DMS 273 treated with DMSO at 0.1 percent for 48 hours (cell line): ENCODE results near the gene LAIR2.
A peak's percentile ranks its signal among the peaks of the same experiment; 100 is the strongest.

Experiments
- DNase-seq: peaks from one replicate; lab custom pipeline; 2025; lab: John Stamatoyannopoulos, UW

LAIR2 gene

DNA sequence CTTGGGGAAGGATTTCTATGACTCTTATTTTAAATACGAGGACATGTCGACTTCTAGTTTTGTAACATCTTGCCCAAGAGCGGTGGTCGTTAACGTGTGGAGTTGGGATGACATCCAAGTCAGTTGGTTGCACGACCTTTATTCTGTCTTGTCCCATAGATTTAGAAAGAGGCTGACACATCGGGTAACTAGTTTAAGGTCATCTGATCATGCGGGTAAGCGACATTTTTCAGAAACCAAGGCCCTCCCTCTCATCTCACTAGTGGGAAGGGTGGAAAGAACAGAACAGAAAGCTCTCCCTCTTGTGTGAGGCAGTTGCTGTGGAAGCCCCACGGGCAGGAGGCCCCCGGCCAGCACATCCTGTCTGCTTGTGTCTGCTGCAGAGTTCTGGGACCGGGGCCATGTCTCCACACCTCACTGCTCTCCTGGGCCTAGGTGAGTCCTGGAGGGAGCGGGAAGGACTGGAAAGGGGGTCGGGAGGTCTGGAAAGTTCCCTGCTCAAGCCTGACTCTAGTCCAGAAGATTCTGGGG is at the start of gene LAIR2:
Gene LAIR2 (plus strand): TSS at position 314 of the 531 bp plus-strand sequence. CDS start 88 bp downstream, at position 402.
- DNase-seq = no peak

- no peak for DNase-seq
Measured at GRCh38 chr19:54453921-54454780, 48.5 kb upstream of the LAIR2 start.

DNA sequence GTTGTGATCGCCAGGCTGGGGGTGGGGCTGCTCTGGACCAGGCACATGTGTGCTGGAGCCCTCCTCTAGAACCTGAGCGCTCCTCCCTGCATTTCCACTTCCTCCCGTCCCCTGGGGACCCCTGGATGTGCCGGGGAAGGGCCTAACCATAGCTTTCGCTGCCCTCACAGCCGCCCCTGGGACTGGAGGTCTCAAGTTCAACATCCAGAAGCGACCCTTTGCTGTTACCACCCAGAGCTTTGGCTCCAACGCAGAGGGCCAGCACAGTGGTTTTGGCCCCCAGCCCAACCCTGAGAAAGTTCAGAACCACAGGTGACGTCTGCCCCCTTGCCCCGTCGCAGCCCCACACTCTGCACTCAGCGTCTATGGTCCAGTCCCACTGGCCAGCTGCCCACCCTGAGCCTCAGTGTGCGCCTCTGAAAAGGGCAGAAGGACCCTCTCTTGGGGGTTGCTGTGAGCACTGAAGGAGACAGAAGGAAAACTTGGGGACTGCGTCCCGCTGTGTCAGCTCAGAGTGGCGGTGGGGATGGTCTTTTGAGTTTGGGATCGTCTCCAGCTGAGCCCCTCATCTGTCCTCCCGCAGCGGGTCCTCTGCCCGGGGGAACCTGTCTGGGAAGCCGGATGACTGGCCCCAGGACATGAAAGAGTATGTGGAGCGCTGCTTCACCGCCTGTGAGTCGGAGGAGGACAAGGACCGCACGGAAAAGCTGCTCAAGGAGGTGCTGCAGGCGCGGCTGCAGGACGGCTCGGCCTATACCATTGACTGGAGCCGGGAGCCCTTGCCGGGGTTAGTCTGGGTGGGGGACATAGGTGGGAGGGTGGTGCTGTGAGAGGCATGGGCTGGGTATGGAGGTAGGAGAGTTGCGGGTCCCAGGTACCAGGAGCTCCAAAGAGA is 47.6 kb upstream of the LAIR2 start:
- DNase-seq = no peak

DNA sequence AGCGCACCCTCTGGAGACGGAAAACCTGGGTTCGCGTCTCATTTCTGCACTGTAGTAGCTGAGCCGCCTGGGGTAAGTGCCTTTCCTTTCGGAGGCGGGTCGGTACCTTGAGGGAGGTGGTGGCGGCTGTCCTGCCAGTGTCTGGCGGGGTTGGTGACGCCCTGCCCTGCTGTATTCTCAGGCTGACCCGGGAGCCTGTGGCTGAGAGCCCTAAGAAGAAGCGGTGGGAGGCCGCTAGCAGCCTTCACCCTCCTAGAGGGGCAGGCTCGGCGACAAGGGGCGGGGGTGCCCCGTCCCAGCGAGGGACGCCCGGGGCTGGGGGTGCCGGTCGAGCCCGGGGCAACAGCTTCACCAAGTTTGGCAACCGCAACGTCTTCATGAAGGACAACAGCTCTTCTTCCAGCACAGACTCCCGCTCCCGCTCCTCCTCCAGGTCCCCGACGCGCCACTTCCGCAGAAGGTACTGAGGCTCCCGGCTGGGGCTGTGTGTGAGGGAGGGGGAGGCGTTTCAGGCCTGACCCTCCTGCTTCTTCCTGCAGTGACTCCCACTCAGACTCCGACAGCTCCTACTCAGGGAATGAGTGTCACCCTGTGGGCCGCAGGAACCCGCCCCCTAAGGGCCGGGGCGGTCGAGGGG is 46.7 kb upstream of the LAIR2 start:
- DNase-seq = no peak

DNA sequence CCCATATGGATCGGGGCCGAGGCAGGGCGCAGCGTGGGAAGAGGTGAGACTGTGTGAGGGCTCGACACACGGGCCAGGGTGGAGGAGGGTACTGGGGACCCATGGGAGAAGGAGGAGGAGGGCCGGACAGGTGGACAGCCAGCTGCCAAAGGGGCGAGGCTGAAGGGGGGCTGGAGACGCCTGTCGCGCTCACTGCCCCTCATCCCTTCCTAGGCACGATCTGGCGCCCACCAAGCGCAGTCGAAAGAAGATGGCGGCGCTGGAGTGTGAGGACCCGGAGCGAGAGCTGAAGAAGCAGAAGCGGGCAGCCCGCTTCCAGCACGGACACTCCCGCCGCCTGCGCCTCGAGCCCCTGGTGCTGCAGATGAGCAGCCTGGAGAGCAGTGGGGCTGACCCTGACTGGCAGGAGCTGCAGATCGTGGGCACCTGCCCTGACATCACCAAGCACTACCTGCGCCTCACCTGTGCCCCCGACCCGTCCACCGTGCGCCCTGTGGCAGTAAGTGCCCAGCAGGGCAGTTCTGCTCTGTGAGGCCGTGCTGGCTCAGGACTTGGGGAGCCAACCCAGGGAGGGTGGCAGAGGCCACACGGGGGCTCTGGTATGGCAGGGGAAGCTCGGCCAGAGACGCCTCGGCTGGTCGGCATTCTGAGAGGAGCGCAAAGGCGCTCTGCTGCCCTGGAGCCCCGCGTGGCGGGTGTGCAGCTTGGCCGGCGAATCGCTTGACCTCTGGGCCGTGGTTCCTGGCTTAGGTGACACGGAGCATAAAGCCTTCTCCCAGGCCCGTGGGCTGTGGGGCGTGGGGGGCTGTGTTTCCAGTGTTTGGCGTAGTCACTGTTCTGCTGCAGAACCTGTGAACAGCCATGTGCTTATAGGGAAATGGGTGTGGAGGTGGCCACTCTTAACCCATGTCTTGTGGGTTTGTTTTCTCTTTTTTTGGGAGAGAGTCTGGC is 45.9 kb upstream of the LAIR2 start:
- DNase-seq = no peak

- DNase-seq = no peak
Measured at GRCh38 chr19:54457773-54458647, 44.6 kb upstream of the LAIR2 start.

DNA sequence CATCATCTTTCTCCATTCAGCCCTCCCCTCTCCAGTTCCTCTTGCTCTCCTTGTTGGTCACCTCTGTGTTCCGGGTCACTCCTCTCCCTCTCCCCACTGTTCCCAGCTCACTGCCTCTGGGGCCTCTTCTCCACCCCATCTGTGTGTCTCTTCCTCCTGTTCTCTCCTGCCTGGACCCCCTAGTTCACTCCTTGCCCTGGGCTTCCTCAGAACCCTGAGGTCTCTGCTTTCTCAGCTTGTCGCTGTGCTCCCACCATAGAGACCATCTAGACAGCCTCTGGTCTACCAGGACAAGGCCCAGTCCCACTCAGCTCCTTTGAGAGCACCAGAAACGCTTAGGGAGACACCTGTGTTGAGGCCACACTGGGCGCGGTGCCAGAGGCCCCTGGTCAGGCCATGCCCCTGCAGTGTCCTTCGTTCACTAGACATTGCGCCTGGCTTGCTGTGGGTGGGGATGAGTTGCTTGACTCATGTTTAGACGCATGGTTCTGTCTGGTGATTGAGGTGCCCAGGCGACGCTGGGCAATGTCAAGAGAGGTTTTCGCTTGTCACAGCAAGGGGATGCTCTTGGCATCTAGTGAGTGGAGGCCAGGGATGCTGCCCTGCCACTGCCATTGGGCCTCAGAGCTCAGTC is 43.9 kb upstream of the LAIR2 start:
- DNase-seq = no peak

GRCh38 chr19:54459282-54460229 is 43.1 kb upstream of the LAIR2 start:
- no peak for DNase-seq

- no peak for DNase-seq
Measured at GRCh38 chr19:54460230-54461005, 42.2 kb upstream of the LAIR2 start.

GRCh38 chr19:54461210-54461609 is 41.4 kb upstream of the LAIR2 start:
- no peak for DNase-seq

GRCh38 chr19:54461613-54462012 is 41.0 kb upstream of the LAIR2 start:
- no peak for DNase-seq

GRCh38 chr19:54462047-54462654 is 40.5 kb upstream of the LAIR2 start:
- DNase-seq = no peak

DNA sequence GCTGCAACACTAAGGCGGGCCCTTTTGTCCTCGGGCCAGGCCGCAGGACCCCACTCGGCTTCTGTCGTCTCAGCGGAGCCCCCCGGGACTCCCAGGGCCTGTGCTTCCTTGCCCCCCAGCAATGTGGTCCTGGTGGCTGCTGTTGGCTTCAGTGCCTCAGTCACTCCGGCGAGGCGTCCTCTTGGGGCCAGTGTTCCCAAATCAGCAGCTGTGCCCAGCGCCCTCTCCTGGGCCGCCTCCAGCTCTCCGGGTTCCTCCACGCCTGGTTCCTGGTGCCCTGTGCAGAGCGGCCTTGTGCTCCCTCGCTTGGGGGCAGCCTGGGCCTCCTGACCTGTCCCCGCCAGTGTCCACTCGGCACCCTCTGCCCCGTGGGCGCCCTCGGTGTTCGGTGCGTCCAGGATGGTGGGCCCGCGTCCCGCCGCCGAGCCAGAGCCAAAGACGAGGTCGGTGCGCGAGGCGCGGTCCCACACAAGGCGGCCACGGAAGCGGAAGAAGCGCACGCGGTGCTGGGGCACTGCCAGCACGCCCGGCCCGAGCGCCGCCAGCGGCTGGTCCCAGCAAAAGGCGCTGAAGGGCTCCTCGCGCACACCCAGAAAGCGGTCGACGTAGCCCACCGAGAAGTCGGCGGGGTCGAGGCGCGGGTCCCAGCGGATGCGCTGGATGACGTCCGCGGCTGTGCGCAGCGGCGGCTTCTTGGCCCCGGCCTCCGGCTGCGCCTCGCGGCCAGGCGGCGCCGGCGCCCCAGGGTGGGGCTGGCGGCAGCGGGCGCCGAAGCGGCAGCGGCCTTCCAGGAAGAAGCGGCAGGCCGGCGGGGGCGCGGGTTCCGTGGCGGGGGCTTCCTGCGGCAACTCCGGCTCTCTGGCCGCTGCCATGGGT is 39.7 kb upstream of the LAIR2 start:
- peak; percentile 33 for DNase-seq

GRCh38 chr19:54463531-54464043 is 39.0 kb upstream of the LAIR2 start, which contains the start of gene LENG9:
LENG9 (minus strand) TSS chr19:54463778; CDS start chr19:54463526, 252 bp downstream.
- peak; percentile 76 for DNase-seq

DNA sequence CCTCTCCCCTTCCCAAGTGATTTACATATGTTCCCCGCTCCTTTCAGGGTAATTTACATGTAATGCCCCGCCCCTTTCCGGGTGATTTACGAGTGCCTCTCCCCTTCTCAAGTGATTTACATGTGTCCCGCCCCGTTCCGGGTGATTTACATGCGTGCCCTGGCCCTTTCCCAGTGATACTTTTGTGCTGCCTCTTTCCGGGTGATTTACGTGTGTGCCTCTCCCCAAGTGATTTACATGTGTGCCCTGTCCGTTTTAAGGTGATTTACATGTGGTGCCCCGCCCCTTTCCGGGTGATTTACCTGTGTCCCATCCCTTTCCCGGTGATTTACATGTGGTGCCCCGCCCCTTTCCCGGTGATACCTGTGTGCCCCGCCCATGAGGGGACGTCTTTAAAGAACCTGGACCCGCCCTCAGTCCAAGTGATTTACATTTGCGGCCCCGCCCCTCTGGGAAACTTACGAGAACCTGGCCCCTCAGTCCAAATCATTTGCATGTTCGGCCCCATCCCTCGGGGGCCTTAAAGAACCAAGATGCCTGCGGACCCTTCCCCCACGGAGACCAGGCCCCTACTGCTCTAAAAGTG is 38.5 kb upstream of the LAIR2 start:
- DNase-seq = no peak
